HG02759 (cell line): Measurements from ENCODE around the gene ABCA8.

Experiments used
- ATAC-seq: cut with Tn5 transposase; IDR thresholded peaks from one replicate; pipeline ENCODE4 v1.9.1; 2021; ENCODE audit warnings: mild to moderate bottlenecking, moderate library complexity; ENCODE audit not compliant: unreplicated experiment

ABCA8 gene

DNA sequence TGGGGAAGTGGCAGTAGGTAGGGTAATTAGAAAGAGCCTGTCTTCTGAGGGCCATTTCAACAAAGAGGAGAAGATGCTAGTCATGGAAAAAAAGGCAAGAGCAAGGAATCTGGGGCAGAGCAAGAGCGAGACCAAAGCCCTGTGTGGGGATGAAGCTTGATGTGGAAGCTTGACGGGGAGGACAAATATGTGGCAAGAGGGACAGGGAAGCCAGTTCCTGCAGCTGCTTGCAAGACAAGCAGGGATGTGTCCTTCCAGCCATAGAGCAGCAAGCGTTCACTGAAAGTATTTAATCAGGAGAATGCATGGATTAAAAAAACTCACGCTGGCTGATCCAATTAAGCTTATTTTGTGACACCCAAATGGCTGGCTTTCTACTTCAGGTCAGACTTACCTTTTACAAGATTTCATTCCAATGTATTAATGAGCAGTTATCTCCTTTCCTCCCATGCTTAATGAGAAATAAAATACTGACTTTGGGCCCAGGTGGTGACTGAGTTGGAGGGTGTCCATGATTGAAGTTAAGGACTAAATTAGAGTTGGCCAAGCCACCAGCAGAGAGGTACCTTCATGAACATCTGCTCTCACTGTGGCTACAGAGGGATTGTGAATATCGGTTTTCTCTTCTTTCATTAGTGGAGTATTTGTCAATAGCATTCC, 76.8 kb downstream of the ABCA8 start:
- ATAC-seq: no peak

GRCh38 chr17:68871447-68871846, 83.7 kb downstream of the ABCA8 start:
- ATAC-seq: no peak

GRCh38 chr17:68870976-68871375, 84.2 kb downstream of the ABCA8 start:
- no peak for ATAC-seq

DNA sequence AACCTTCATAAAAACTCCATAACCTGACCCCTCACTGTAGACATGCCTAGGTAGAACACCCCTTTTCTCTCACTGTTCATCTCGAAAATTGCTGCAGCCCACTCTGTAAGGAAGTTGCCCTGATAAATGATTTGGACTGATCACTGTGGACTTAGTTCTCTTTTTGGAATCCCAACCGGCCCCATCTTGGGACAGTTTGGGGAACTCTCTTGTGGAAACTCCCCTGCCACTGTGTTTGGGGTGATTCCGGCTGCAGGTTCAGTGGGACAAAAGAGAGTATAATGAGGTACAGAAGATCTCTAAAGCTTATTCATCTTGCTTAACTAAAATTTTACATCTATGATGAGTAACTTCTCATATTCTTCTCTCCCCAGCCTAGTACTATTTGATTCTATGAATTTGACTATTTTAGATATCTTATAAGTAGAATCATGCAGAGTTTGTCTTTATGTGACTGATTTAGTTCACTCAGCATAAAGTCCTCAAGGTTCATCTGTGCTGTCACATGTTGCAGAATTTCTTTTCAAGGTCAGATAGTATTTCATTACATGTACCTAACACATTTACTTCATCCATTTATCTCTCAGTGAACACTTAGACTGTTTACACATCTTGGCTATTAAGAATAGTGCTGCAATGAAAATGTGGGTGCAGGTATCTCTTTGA, 84.9 kb downstream of the ABCA8 start:
- no peak for ATAC-seq

DNA sequence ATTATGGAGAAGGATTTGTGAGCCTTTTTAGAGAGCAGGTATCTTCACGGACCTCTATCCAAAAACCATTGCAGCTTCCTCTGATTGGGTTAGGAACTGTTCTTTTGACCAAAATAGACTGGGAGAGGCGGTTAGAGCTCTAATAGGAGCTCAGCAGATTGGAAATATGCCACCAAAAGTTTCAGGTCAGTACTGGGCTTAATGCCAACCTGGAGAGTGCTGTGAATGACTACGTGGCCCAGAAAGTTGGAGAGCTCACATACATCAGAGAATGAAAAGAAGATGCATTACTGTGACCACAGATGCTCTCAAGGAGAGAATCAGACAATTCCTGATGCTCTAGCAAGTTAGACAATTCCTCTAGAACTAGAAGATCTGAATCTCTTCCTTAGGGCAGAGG, 86.5 kb downstream of the ABCA8 start:
- ATAC-seq: no peak

- ATAC-seq: no peak
These were observed 87.3 kb downstream of the ABCA8 start for GRCh38 chr17:68867759-68868516.

DNA sequence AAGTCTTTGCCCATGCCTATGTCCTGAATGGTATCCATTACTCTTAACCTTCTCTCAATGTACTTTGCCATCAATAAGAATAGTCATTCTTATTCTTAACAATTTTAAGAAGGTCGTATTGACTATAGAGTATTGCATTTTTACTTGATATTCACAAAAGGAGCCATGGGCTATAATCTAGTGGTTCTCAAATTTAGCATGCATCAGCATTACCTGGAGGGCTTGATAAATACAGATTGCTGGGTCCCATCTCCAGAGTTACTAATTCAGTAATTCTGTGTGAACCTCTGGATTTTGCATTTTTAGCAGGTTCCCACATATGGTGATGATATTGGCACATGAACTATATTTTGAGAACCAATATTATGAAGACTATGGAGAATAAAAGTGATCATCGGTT, 89.6 kb downstream of the ABCA8 start:
- ATAC-seq: no peak

DNA sequence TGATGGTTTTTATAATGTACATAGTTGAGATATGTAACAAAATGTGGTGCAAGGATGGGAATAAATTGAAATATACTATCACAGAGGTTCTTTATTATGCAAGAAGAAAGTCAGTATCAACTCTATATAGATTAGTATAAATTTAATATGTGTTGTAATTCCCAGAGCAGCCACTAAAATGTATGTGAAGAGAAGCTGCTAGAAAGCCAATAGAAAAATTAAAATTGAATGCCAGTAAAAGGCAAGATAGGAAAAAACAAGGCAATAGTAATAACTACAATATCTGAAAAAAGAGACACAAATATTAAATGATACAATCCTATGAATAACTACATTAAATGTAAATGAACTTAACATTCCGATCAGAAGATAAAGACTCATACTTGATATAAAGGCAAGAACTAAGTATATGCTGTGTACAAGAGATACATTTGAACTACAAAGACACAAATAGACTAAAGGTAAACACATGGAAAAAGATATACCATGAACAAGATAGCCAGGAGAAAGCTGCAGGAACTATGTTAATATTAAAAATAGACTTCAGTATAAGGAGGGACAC, 92.0 kb downstream of the ABCA8 start:
- no peak for ATAC-seq

DNA sequence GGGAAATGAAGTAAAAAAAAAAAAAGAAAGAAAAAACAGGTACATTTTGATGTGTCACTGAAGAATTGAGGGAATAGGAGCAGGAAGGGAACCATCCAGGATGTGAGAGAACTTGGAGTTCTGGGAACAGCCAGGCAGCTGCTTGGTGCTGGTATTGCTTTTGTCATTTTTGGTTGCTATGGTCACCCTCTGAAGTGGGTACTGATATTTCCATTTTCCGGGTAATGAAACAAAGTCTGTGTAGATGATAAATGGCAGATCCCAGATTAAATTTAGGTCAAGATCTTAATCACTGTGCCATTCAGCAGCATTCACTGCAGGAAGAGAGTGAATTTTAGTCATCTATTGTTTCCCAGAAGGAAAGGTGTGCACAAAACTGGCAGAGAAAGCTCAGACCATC, 93.6 kb downstream of the ABCA8 start:
- ATAC-seq: no peak

DNA sequence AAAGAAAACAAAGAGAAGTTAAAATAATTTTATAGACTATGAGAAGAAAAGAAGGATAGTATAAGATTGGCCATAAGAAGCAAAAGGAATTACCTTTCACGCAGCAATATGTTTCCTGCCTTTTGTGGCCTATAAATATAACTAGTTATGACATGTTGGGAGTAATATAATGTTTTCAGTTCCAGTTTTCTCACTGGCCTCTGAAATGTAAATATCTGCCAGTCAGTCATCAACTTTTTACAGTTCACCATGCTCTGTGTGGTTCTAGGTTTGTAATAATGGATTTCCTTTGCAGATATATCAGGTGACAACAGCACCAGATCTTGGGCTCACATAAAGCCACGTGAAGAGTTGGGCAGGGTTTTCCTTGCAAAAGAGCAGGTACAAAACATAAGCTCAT, 94.3 kb downstream of the ABCA8 start:
- no peak for ATAC-seq

DNA sequence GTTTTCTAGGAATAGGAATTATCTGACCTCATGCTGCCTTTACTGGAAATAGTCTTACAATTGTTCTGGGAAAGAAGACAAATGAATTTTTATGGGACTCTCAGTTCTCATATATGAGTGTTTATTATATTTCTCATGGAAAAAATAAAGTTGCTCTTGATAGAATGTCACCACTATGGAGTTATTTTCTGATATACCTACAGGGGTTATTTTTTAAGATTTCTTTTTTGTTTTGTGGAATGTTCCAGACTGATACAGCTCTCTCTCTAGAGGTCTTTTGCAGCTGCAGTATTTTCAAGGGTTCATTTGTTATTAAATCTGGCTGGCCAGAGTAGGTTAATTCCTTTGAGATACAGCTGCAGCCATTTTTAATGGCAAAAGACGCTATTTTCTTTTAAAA, 100.7 kb downstream of the ABCA8 start:
- ATAC-seq: no peak

- no peak for ATAC-seq
These were observed 101.8 kb downstream of the ABCA8 start for GRCh38 chr17:68853439-68853838.

GRCh38 chr17:68853036-68853435, 102.2 kb downstream of the ABCA8 start:
- no peak for ATAC-seq

DNA sequence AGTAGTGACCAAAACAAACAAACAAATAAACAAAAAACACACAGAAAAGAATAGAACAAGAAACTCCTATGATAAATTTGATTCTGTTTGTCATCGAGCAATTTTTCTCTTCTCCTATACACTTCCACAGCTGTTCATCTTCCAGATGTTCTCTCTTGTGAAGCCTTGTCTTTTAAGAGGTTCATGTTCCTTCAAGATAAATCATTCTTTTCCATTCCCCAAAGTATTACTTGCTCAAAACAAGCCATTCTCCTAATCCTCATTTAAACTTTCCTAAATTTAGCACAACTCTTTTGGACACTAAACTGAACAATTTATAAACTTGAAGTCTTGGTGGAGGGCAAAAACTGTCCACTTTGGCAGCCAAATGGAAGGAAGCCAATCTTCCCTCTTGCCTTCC, 103.3 kb downstream of the ABCA8 start:
- no peak for ATAC-seq

DNA sequence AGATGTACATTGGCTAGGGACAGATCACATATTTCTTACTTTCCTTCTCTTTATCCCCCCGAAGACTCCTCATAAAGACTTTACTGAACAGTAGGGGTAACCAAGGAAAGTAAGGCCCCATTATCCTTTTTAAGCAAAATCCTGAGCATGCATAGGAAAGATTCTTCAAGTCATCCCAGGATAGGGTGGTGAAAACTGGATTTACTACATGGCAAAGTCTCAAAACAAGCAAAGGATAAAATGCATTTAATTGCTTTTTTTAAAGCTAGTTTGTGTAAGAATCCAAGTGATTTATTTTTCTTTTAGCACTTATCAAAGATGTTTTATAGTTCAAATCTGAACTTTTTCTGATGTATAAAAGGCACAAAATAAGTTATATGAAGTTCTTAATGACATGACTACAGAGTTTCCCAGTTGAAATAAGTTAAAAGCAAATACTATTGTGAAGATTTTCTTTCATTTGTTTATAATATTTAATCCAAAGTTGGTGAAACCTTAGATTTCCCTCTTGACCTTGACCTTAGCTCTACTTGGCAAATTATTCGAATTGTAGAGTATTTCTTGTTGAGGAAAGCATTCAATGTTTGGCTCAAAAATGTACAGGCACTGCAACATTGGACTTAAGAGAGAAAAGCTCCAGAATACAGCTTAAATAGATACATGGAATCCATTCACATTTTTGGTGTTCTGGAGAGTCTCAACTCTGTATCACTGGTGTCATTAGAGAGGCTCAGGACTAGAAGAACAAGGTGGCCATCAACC, 104.3 kb downstream of the ABCA8 start:
- ATAC-seq: no peak

DNA sequence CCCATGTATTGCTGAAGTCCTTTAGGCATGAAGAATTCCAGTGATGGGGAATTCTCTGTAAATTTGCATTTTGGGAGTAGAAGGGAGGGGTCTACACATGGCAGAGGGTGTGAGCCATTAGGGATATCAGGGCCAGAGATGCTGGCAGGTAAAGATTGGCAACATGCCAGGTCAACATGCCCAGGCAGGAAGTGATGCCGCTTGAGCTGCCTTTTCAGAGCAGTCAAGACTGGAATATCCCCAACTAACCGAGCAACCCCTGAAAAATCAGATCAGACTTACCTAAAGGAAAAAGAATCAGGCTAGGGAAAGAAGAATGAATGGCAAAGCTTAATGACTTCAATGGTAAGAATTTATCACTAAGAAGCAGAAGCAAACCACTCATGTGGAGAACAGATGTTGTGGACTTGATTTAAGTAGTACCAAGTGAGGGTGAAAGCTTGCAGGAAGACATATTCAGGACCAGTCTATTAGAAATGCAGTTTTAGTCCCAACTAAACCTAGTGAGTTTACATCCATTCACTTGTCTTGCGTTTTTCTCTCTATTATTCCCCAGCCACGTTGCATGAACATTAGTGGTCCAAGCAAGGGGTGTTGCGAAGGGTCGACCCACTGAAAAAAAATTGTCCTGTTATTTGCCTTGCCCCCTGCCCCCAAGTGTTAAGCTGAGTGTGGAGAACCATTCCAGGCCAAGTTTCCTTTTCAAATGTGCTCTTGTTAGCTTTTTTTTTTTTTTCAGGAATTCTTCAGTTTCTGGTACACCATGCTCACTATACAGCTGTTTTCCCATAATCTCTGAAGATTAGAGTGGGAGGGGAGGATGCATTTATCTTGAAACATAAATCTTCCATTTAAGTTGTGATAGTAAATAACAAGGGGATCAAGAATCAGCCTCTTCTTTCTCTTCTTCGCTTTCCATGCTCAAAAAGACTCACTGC, 105.2 kb downstream of the ABCA8 start:
- no peak for ATAC-seq

DNA sequence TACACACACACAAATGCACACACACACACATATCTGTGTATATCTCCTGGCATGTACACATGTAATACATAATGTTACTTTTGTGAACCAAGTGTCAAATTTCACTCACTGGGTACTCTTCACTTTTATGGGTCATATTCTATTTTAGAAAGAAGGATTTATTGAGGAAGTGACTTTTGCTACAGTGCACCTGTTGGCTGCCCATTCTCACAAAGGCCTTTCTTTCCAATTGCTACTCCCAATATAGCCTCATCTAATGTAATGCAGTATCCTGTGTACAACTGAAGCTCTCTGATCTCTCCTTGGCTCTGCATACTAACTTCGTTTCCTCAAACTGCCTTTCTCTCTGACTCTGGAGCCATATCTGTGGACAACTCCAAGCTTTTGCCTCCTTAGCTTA, 107.5 kb downstream of the ABCA8 start:
- ATAC-seq: no peak

DNA sequence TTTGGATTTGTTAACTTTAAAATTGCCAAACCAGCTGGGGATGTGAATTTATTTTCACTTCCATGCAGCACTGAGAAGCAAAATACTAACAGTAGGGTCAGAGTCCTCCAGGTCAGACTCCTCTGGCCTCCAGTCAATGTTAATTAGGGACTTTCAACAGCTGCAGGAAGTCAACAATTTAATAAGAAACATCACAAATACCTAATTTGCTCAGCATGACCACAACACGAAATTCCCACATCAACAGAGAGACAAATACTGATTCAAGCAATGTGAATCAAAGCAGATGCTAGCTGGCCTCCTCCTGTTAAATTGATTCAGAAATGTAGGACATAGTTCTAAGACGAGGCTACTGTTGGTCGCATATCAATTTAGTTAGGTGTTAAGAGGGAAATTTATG, 111.7 kb downstream of the ABCA8 start:
- ATAC-seq: no peak

- no peak for ATAC-seq
These were observed 115.1 kb downstream of the ABCA8 start for GRCh38 chr17:68840073-68840472.

DNA sequence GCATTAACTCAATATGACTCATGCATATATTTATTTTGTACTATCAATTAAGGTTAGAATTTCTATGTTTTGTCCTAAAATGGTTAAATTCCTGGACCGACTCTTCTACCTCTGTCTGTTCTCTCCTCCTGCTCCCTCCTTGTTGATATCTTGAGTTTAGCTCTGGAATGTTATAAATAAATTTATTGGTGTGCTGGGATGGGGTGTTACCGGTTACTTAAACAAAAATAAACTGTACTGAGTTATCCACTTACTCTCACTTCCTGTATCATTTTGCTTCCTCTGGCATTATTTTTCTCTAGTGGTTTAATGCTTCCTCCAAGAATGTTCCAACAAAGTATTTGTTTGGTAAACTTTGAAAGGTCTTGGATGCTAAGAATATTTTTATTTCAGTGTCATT, 120.1 kb downstream of the ABCA8 start:
- ATAC-seq: no peak
